Common myeloid progenitor, CD34-positive (primary cell): ENCODE data around the gene TMEM258.

Experiments
- CTCF ChIA-PET: fragments of 350-600 bp; sonication (Branson Sonifier 250); formaldehyde crosslinking; loops from one replicate; lab custom pipeline; 2021; ENCODE audit warnings: antibody characterized with exemption; lab: Charles Lee
- POLR2A ChIA-PET: fragments of 350-600 bp; sonication (Branson Sonifier 250); formaldehyde crosslinking; loops from one replicate; lab custom pipeline; 2021; ENCODE audit warnings: antibody characterized with exemption; lab: Charles Lee
- DNase-seq, 3 donors: peaks; one replicate each; pipeline versions ENCODE4 v3.0.0 to v3.0.0-alpha.2; 2013
- H3K27ac ChIP-seq, 2 experiments: 1 replicate in 1 of 2; 2 replicates in 1 of 2; pipeline ENCODE4 v1.7.0; 2013; ENCODE audit warnings: inconsistent platforms in 2 of 2, low read length in 2 of 2, mild to moderate bottlenecking in 2 of 2, low read depth in 1 of 2, moderate library complexity in 1 of 2; ENCODE audit not compliant: severe bottlenecking in 2 of 2, insufficient read depth in 1 of 2, poor library complexity in 1 of 2
- H3K27me3 ChIP-seq, 5 experiments: replicated peaks in 2 of 5; 1 replicate in 3 of 5; 2 replicates in 2 of 5; pipeline versions ENCODE4 v1.6.1 to v1.7.0; 2013; ENCODE audit warnings: low read length in 4 of 5, mild to moderate bottlenecking in 2 of 5, moderate library complexity in 2 of 5, inconsistent platforms in 1 of 5; ENCODE audit not compliant: insufficient read depth in 5 of 5, control insufficient read depth in 4 of 5
- H3K36me3 ChIP-seq, 4 experiments: 1 replicate in 2 of 4; 2 replicates in 2 of 4; pipeline versions ENCODE4 v1.6.1 to v1.7.0; 2013; ENCODE audit warnings: low read length in 3 of 4, control low read depth in 1 of 4, mild to moderate bottlenecking in 1 of 4; ENCODE audit not compliant: control insufficient read depth in 4 of 4, insufficient read depth in 4 of 4
- H3K4me1 ChIP-seq, 4 experiments: 1 replicate in 3 of 4; 2 replicates in 1 of 4; pipeline versions ENCODE4 v1.6.1 to v1.7.1; 2013; ENCODE audit warnings: low read length in 3 of 4, mild to moderate bottlenecking in 3 of 4, control low read depth in 1 of 4, inconsistent platforms in 1 of 4, moderate library complexity in 1 of 4; ENCODE audit not compliant: control insufficient read depth in 4 of 4, insufficient read depth in 4 of 4; ENCODE audit errors: control extremely low read depth in 1 of 4
- H3K4me3 ChIP-seq, 7 experiments: 1 replicate in 4 of 7; 2 replicates in 3 of 7; pipeline versions ENCODE4 v1.5.1 to v1.7.0; 2013; ENCODE audit warnings: mild to moderate bottlenecking in 7 of 7, low read length in 6 of 7, moderate library complexity in 6 of 7, inconsistent platforms in 2 of 7, low read depth in 2 of 7, control low read depth in 1 of 7; ENCODE audit not compliant: insufficient read depth in 4 of 7, control insufficient read depth in 1 of 7; ENCODE audit errors: extremely low read depth in 1 of 7
- H3K9me3 ChIP-seq, 5 experiments: 1 replicate in 4 of 5; 2 replicates in 1 of 5; pipeline versions ENCODE4 v1.6.1 to v1.7.1; 2013; ENCODE audit warnings: low read length in 4 of 5, mild to moderate bottlenecking in 2 of 5, inconsistent platforms in 1 of 5, low read depth in 1 of 5, moderate library complexity in 1 of 5; ENCODE audit not compliant: control insufficient read depth in 4 of 5, insufficient read depth in 2 of 5; ENCODE audit errors: control extremely low read depth in 1 of 5
- WGBS: methylation state at CpG from one replicate; pipeline ENCODE4 v1.1.5; 2013; ENCODE audit not compliant: insufficient coverage; 5-methylcytosine and 5-hydroxymethylcytosine counted together

Gene TMEM258

GRCh38 chr11:61749591-61750217 lies 42.7 kb downstream of the TMEM258 start:
- ChIA-PET CTCF (interaction anchor here (0.7 to 3.7 kb wide), 16 partner anchors 8 to 361 kb away, joined by 3 to 23 read pairs (median 4); partner anchors contain the start of genes FEN1 and TMEM258), POLR2A (no interaction called here)
- Histone ChIP-seq H3K4me1 (peaks cover 0 to 9% (median 8%) of the 10 kb centered on the region in 4 experiments), H3K4me3 (no peak overlapping the region), H3K27ac (no peak overlapping the region), H3K36me3 (no peaks in the 10 kb centered on the region), H3K9me3 (no peaks in the 10 kb centered on the region), H3K27me3 (peaks cover 0 to 27% (median 6%) of the 10 kb centered on the region in 5 experiments)
- WGBS: 61% methylated on average over 16 of the region's 21 CpGs
- no peak for DNase-seq

- DNase-seq: peak in 1 of 3 donors; percentile 5
- H3K9me3 ChIP-seq: no peaks in the 10 kb centered on the region
- CTCF ChIA-PET: interaction anchor here (0.7 to 3.3 kb wide), 13 partner anchors 8 to 162 kb away, joined by 3 to 19 read pairs (median 4); no protein-coding TSS in a partner anchor
- peaks cover 0 to 7% (median 7%) of the 10 kb centered on the region in 4 experiments for H3K4me1 ChIP-seq
- no peak overlapping the region for H3K4me3 ChIP-seq
- no peak overlapping the region for H3K27ac ChIP-seq
- H3K27me3 ChIP-seq: peaks cover 0 to 16% (median 4%) of the 10 kb centered on the region in 5 experiments
- POLR2A ChIA-PET: no interaction called here
- WGBS: 50% methylated on average over 1 of the region's 3 CpGs
- no peaks in the 10 kb centered on the region for H3K36me3 ChIP-seq
Observed at GRCh38 chr11:61747967-61748285, 44.5 kb downstream of the TMEM258 start.

- peaks cover 0 to 4% (median 3%) of the 10 kb centered on the region in 4 experiments for H3K4me1 ChIP-seq
- POLR2A ChIA-PET: no interaction called here
- CTCF ChIA-PET: interaction anchor here (0.6 to 3.3 kb wide), 16 partner anchors 9 to 163 kb away, joined by 3 to 19 read pairs (median 4); no protein-coding TSS in a partner anchor
- H3K9me3 ChIP-seq: no peaks in the 10 kb centered on the region
- 84% methylated on average over 14 of the region's 19 CpGs for WGBS
- H3K27me3 ChIP-seq: peaks cover 0 to 12% (median 2%) of the 10 kb centered on the region in 5 experiments
- DNase-seq: peak in 2 of 3 donors; percentile 37 to 43
- H3K27ac ChIP-seq: no peak overlapping the region
- no peak overlapping the region for H3K4me3 ChIP-seq
- no peaks in the 10 kb centered on the region for H3K36me3 ChIP-seq
Observed at GRCh38 chr11:61747192-61747966, 45.0 kb downstream of the TMEM258 start.

GRCh38 chr11:61746442-61747191 lies 45.8 kb downstream of the TMEM258 start:
- ChIA-PET CTCF (interaction anchor here (0.6 to 3.3 kb wide), 13 partner anchors 8 to 164 kb away, joined by 3 to 19 read pairs (median 4); no protein-coding TSS in a partner anchor), POLR2A (interaction anchor here (0.6 kb wide), 1 partner anchor 103 kb away, joined by 3 read pairs; no protein-coding TSS in a partner anchor)
- 97% methylated on average over 13 of the region's 19 CpGs for WGBS
- Histone ChIP-seq H3K27ac (no peak overlapping the region), H3K27me3 (peaks cover 0 to 7% (median 0%) of the 10 kb centered on the region in 5 experiments), H3K36me3 (no peaks in the 10 kb centered on the region), H3K4me1 (peaks cover 0 to 8% (median 2%) of the 10 kb centered on the region in 4 experiments), H3K4me3 (no peak overlapping the region), H3K9me3 (no peaks in the 10 kb centered on the region)
- no peak for DNase-seq

GRCh38 chr11:61745781-61746441 lies 46.5 kb downstream of the TMEM258 start:
- Histone ChIP-seq H3K9me3 (no peaks in the 10 kb centered on the region), H3K36me3 (no peaks in the 10 kb centered on the region), H3K4me3 (no peak overlapping the region), H3K27ac (no peak overlapping the region), H3K27me3 (peaks cover 0 to 3% (median 0%) of the 10 kb centered on the region in 5 experiments), H3K4me1 (peaks cover 0 to 8% (median 2%) of the 10 kb centered on the region in 4 experiments)
- ChIA-PET CTCF (interaction anchor here (1.1 to 3.2 kb wide), 4 partner anchors 10 to 43 kb away, joined by 3 to 19 read pairs (median 10); no protein-coding TSS in a partner anchor), POLR2A (interaction anchor here (0.6 kb wide), 1 partner anchor 104 kb away, joined by 3 read pairs; no protein-coding TSS in a partner anchor)
- DNase-seq: no peak
- WGBS: 98% methylated on average over 14 of the region's 15 CpGs

GRCh38 chr11:61744609-61745156 lies 47.7 kb downstream of the TMEM258 start:
- DNase-seq: no peak
- peaks cover 0 to 2% (median 0%) of the 10 kb centered on the region in 5 experiments for H3K27me3 ChIP-seq
- WGBS: 84% methylated on average over 6 of the region's 10 CpGs
- H3K36me3 ChIP-seq: no peaks in the 10 kb centered on the region
- POLR2A ChIA-PET: no interaction called here
- CTCF ChIA-PET: interaction anchor here (1.1 to 3.2 kb wide), 7 partner anchors 11 to 54 kb away, joined by 3 to 19 read pairs (median 4); no protein-coding TSS in a partner anchor
- no peak overlapping the region for H3K27ac ChIP-seq
- H3K4me1 ChIP-seq: peaks cover 0 to 5% (median 2%) of the 10 kb centered on the region in 4 experiments
- no peak overlapping the region for H3K4me3 ChIP-seq
- H3K9me3 ChIP-seq: no peaks in the 10 kb centered on the region
